Adrenal gland (tissue), 12 donors: ENCODE results near the gene DRG2. TPM values are rescaled to one million over a fixed set of nuclear protein-coding genes. Genes with fewer than 3 reads are reported as not detected.
A peak's percentile ranks its signal among the peaks of the same experiment; 100 is the strongest.

Source experiments
- DNase-seq, 7 donors: peaks; one replicate each; pipeline ENCODE4 v3.0.0-alpha.2; 2019 to 2020
- H3K27ac ChIP-seq, 5 donors: fragments of 200-600 bp; sonication (generic) in 4 of 5; 1 replicate in 3 of 5; 2 replicates in 2 of 5; pipeline versions ENCODE4 v1.5.1 to v1.8.0; 2016 to 2020; ENCODE audit warnings: mild to moderate bottlenecking in 1 of 5
- H3K27me3 ChIP-seq: fragments of 200-600 bp; 2 replicates; pipeline ENCODE4 v1.8.0; 2021
- H3K36me3 ChIP-seq, 2 donors: fragments of 200-600 bp; replicated peaks in 1 of 2; 1 replicate in 1 of 2; 2 replicates in 1 of 2; pipeline versions ENCODE4 v1.5.1 to v1.8.0; 2018 to 2022
- H3K4me1 ChIP-seq, 2 donors: fragments of 200-600 bp; replicated peaks in 1 of 2; 1 replicate in 1 of 2; 2 replicates in 1 of 2; pipeline versions ENCODE4 v1.5.1 to v1.8.0; 2018 to 2021
- H3K4me3 ChIP-seq, 4 donors: fragments of 200-600 bp; sonication (generic) in 3 of 4; one replicate each; pipeline ENCODE4 v1.5.1; 2016 to 2018
- H3K9me3 ChIP-seq, 3 donors: fragments of 200-600 bp; sonication (generic) in 1 of 3; replicated peaks in 1 of 3; 1 replicate in 2 of 3; 2 replicates in 1 of 3; pipeline versions ENCODE4 v1.5.1 to v1.8.0; 2016 to 2021
- POLR2A ChIP-seq, 2 donors: fragments of 450-650 bp; IDR thresholded peaks; one replicate each; pipeline ENCODE4 v1.6.1; 2017; ENCODE audit warnings: antibody characterized with exemption in 2 of 2, mild to moderate bottlenecking in 2 of 2, moderate library complexity in 1 of 2
- WGBS, 4 donors: extraction: QIAGEN DNeasy Blood & Tissue Kit in 2 of 4; methylation state at CpG; one replicate each; pipeline versions ENCODE4 v1.1.5 to v1.1.7; 2013 to 2017; 5-methylcytosine and 5-hydroxymethylcytosine counted together
- intact Hi-C, 2 donors: fragments of 100-400 bp; cut with DNase I; formaldehyde crosslinking; loops; one replicate each; pipeline versions ENCODE4 v1.14.1 to v1.15.0; 2022 to 2023
- polyA plus RNA-seq, 3 donors: library from polyadenylated mRNA; stranded (reverse); fragments of 200-250 nt in 2 of 3; fragments of 350-450 nt in 1 of 3; fragmentation: Illumina TruSeq in 1 of 3; extraction: RNeasy Lipid Tissue Mini Kit (QIAGEN cat#74804) in 1 of 3; gene quantifications; one replicate each; pipeline ENCODE4 v1.2.3, GENCODE V29; 2013 to 2014
- total RNA-seq, 9 donors: library from RNA; depleted of rRNA in 4 of 9; stranded (reverse); fragments of >200 nt in 4 of 9; fragments of 120-200 nt in 1 of 9; fragmentation: NEBNext Ultra II Directional in 1 of 9; extraction: Animal tissue kit (Norgen Biotek cat#: 25700) in 1 of 9; gene quantifications; one replicate each; pipeline versions ENCODE4 v1.1.0 to v1.2.4, GENCODE V29; 2013 to 2023
- TF ChIP-seq, protein P1 (sequence below), 6 experiments: fragments of 450-650 bp in 4 of 6; fragments of 200-600 bp in 2 of 6; sonication (generic) in 1 of 6; IDR thresholded peaks; 1 replicate in 5 of 6; 2 replicates in 1 of 6; pipeline versions ENCODE4 v1.5.1 to v1.8.0; 2016 to 2021; ENCODE audit warnings: antibody characterized with exemption in 6 of 6, mild to moderate bottlenecking in 2 of 6, moderate library complexity in 1 of 6
- donor health status: healthy with polysubstance abuse.
- donor health status: Bipolar disorder and iron deficiency.
- donor health status: DM: yes; HTN: yes; CAD: no.
- donor health status: DM: no; HTN: no; CAD: no.
- donor health status: DM: no; HTN: no; CAD: no.
- donor health status: DM: yes; HTN: yes; CAD: no.

DRG2 gene
- total and polyA plus RNA-seq, 12 donors: 17.1 to 97.1 (median 43.5) TPM

DNA sequence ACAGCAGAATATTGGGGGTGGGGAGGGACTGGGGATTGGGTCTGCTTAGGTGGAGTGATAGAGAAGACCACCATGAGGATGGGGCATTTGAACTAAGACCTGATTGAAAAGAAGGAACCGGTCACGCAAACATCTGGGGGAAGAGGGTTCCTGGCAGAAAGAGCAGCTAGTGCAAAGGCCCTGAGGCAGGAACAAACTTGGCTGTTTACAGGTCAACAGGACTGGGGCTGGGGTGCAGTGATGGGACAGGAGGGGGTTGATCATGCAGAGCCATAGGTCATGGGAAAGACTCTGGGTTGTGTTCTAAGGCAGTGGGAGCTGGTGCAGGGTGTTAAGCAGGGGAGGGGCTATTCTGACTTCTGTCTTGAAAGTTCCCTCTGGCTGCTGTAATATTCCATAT is 1.9 kb downstream of the DRG2 start:
- TF ChIP-seq, protein P1, sequence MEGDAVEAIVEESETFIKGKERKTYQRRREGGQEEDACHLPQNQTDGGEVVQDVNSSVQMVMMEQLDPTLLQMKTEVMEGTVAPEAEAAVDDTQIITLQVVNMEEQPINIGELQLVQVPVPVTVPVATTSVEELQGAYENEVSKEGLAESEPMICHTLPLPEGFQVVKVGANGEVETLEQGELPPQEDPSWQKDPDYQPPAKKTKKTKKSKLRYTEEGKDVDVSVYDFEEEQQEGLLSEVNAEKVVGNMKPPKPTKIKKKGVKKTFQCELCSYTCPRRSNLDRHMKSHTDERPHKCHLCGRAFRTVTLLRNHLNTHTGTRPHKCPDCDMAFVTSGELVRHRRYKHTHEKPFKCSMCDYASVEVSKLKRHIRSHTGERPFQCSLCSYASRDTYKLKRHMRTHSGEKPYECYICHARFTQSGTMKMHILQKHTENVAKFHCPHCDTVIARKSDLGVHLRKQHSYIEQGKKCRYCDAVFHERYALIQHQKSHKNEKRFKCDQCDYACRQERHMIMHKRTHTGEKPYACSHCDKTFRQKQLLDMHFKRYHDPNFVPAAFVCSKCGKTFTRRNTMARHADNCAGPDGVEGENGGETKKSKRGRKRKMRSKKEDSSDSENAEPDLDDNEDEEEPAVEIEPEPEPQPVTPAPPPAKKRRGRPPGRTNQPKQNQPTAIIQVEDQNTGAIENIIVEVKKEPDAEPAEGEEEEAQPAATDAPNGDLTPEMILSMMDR (IDR thresholded peaks at IDR 0.05): no peak
- no peak for TF ChIP-seq POLR2A (IDR thresholded peaks at IDR 0.05)
- no peak for DNase-seq
- Histone ChIP-seq H3K4me3 (no peak overlapping the region), H3K36me3 (peaks cover 0 to 6% of the 10 kb centered on the region in 2 donors), H3K27ac (no peak overlapping the region), H3K4me1 (peaks cover 6 to 17% of the 10 kb centered on the region in 2 donors), H3K9me3 (no peaks in the 10 kb centered on the region), H3K27me3 (no peaks in the 10 kb centered on the region)
- intact Hi-C loops: no loop called here
- WGBS, 4 donors: 87 to 100% (median 92%) methylated on average over 2 of the region's 2 CpGs

DNA sequence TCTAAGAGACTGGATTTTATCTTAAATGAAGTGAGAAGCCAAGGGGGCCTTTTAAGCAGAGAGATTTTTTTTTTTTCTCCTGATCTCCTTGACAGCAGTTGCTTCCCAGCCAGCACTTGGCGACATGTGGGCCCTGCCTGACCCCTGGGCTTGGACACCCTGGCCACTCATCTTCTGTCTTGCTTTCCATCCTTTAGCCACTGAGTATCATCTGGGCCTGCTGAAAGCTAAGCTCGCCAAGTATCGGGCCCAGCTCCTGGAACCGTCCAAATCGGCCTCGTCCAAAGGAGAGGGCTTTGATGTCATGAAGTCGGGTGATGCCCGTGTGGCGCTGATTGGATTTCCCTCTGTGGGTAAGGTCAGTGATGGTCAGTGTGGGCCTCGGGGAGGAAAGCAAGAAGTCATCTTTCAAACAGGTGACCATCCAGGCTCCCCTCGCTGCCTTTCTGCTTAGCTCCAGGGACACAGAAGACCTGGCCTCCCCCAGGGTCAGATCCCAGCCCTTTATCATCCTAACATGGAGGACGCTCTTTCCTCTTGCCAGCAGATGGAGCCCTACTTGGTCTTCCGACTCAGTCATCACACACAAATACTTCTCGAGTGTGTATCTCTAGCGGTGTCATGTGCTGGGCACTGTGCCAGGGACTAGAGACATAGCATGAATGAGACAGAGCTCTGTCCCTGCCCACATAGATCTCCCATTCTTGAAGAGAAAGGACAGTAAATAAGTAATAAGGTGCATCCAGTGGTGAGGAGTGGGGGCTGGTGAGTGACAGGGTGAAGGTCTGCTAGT is 6.1 kb downstream of the DRG2 start:
- DNase-seq: peak in 6 of 7 donors; percentile 81 to 91 (median 86)
- H3K9me3 ChIP-seq: no peaks in the 10 kb centered on the region
- peaks cover 0 to 46% of the 10 kb centered on the region in 2 donors for H3K36me3 ChIP-seq
- TF ChIP-seq, protein P1 (IDR thresholded peaks at IDR 0.05): peak in 3 of 6 experiments; percentile 37 to 45 (median 38)
- no peak for TF ChIP-seq POLR2A (IDR thresholded peaks at IDR 0.05)
- no peak overlapping the region for H3K27ac ChIP-seq
- intact Hi-C loops: no loop called here
- H3K4me3 ChIP-seq: no peak overlapping the region
- 68 to 79% (median 72%) methylated on average over 14 to 15 of the region's 15 CpGs for WGBS, 4 donors
- no peaks in the 10 kb centered on the region for H3K27me3 ChIP-seq
- peaks cover 2 to 6% of the 10 kb centered on the region in 2 donors for H3K4me1 ChIP-seq

GRCh38 chr17:18094409-18094807 is 6.7 kb downstream of the DRG2 start:
- peaks cover 0 to 52% of the 10 kb centered on the region in 2 donors for H3K36me3 ChIP-seq
- 93 to 97% (median 94%) methylated on average over 10 of the region's 10 CpGs for WGBS, 4 donors

GRCh38 chr17:18099516-18099915 is 11.8 kb downstream of the DRG2 start:
- Histone ChIP-seq H3K27me3 (no peaks in the 10 kb centered on the region), H3K4me3 (no peak overlapping the region), H3K9me3 (no peaks in the 10 kb centered on the region), H3K4me1 (no peaks in the 10 kb centered on the region), H3K36me3 (peaks cover 0 to 65% of the 10 kb centered on the region in 2 donors), H3K27ac (no peak overlapping the region)
- TF ChIP-seq, protein P1 (IDR thresholded peaks at IDR 0.05): no peak
- intact Hi-C loops: no loop called here
- DNase-seq: no peak
- 90 to 98% (median 94%) methylated on average over 3 to 14 of the region's 14 CpGs for WGBS, 4 donors

More at GRCh38 chr17:18094409-18094807, 6.7 kb downstream of the DRG2 start:
- Histone ChIP-seq H3K4me1 (peaks cover 0 to 3% of the 10 kb centered on the region in 2 donors), H3K27me3 (no peaks in the 10 kb centered on the region), H3K27ac (no peak overlapping the region), H3K9me3 (no peaks in the 10 kb centered on the region), H3K4me3 (no peak overlapping the region)
- no peak for DNase-seq
- TF ChIP-seq, protein P1 (IDR thresholded peaks at IDR 0.05): no peak
- TF ChIP-seq POLR2A (IDR thresholded peaks at IDR 0.05): no peak
- intact Hi-C loops: no loop called here
